WTC11 (cell line): ENCODE measurements around the gene KIF21A. TPM values are rescaled to one million over a fixed set of nuclear protein-coding genes. Genes with fewer than 3 reads are reported as not detected.
"Not testable (repeated sequence)": the region's sequence is repeated elsewhere in the genome, so short reads cannot be mapped to it uniquely, and the experiment has no call there.

ENCODE experiments used
- ATAC-seq: fragments of 200-7000 bp; cut with Tn5 transposase; 2 replicates; pipeline ENCODE4 v1.10.0; 2021; ENCODE audit warnings: mild to moderate bottlenecking, moderate library complexity
- CTCF ChIA-PET: fragments of 300-600 bp; sonication (Branson Sonifier 250); formaldehyde crosslinking; loops from one replicate; lab custom pipeline; 2021; ENCODE audit warnings: antibody characterized with exemption; lab: Charles Lee
- POLR2A ChIA-PET: fragments of 350-600 bp; sonication (Branson Sonifier 250); formaldehyde crosslinking; loops from one replicate; lab custom pipeline; 2021; ENCODE audit warnings: antibody characterized with exemption; lab: Charles Lee
- DNase-seq: peaks from one replicate; pipeline ENCODE4 v3.0.0; 2021; ENCODE audit warnings: low spot score
- H3K27ac Mint-ChIP-seq: 2 replicates; pipeline ENCODE4 v1.8.0; 2021; ENCODE audit warnings: mixed read lengths
- H3K27me3 Mint-ChIP-seq: 2 replicates; pipeline ENCODE4 v1.8.0; 2021; ENCODE audit warnings: low read depth, mild to moderate bottlenecking, moderate library complexity, mixed read lengths
- H3K36me3 Mint-ChIP-seq: 2 replicates; pipeline ENCODE4 v1.8.0; 2021; ENCODE audit warnings: mixed read lengths
- H3K4me1 Mint-ChIP-seq: 2 replicates; pipeline ENCODE4 v1.8.0; 2022; ENCODE audit warnings: mixed read lengths
- H3K4me3 Mint-ChIP-seq: 2 replicates; pipeline ENCODE4 v1.8.0; 2021; ENCODE audit warnings: mild to moderate bottlenecking, moderate library complexity, mixed read lengths
- H3K9me3 Mint-ChIP-seq: 2 replicates; pipeline ENCODE4 v1.8.0; 2021; ENCODE audit warnings: mixed read lengths
- AFF4 ChIP-seq: sonication (generic); formaldehyde crosslinking; IDR thresholded peaks from 2 replicates; pipeline ENCODE4 v1.8.1; 2023; ENCODE audit warnings: mild to moderate bottlenecking, missing genetic modification reagents, borderline replicate concordance
- CTCF ChIP-seq: fragments of 200-600 bp; IDR thresholded peaks from 2 replicates; pipeline ENCODE4 v1.8.0; 2022; ENCODE audit warnings: antibody characterized with exemption
- ELF4 ChIP-seq: sonication (generic); formaldehyde crosslinking; IDR thresholded peaks from 2 replicates; pipeline ENCODE4 v1.8.1; 2022; ENCODE audit warnings: low read depth, mild to moderate bottlenecking, moderate library complexity, missing genetic modification reagents
- FOXK1 ChIP-seq: sonication (generic); formaldehyde crosslinking; IDR thresholded peaks from 2 replicates; pipeline ENCODE4 v1.8.0; 2022; ENCODE audit warnings: mild to moderate bottlenecking, moderate library complexity, missing genetic modification reagents
- FOXP1 ChIP-seq: sonication (generic); formaldehyde crosslinking; IDR thresholded peaks from 2 replicates; pipeline ENCODE4 v1.8.0; 2022; ENCODE audit warnings: missing genetic modification reagents, mild to moderate bottlenecking, moderate library complexity, borderline replicate concordance
- GTF2I ChIP-seq: fragments of 250-450 bp; sonication (Bioruptor Pico); conservative IDR thresholded peaks from 2 replicates; pipeline ENCODE4 v1.4.0; 2021; ENCODE audit warnings: mild to moderate bottlenecking
- MAX ChIP-seq: sonication (generic); formaldehyde crosslinking; IDR thresholded peaks from 2 replicates; pipeline ENCODE4 v1.8.0; 2022; ENCODE audit warnings: mild to moderate bottlenecking, missing genetic modification reagents
- MXD4 ChIP-seq: fragments of 250-450 bp; sonication (Bioruptor Pico); IDR thresholded peaks from 2 replicates; pipeline ENCODE4 v1.8.0; 2021; ENCODE audit warnings: mild to moderate bottlenecking, moderate library complexity, borderline replicate concordance
- MYBL2 ChIP-seq: sonication (generic); formaldehyde crosslinking; IDR thresholded peaks from 2 replicates; pipeline ENCODE4 v1.8.1; 2023; ENCODE audit warnings: mild to moderate bottlenecking, moderate library complexity, missing genetic modification reagents
- NFATC4 ChIP-seq: fragments of 250-450 bp; sonication (Bioruptor Pico); IDR thresholded peaks from 2 replicates; pipeline ENCODE4 v1.9.0; 2021; ENCODE audit warnings: mild to moderate bottlenecking
- PREB ChIP-seq: sonication (generic); formaldehyde crosslinking; IDR thresholded peaks from 2 replicates; pipeline ENCODE4 v1.8.1; 2022; ENCODE audit warnings: mild to moderate bottlenecking, missing genetic modification reagents, moderate library complexity, borderline replicate concordance
- RELA ChIP-seq: sonication (generic); formaldehyde crosslinking; IDR thresholded peaks from 2 replicates; pipeline ENCODE4 v1.8.1; 2022; ENCODE audit warnings: missing genetic modification reagents, mild to moderate bottlenecking, borderline replicate concordance
- SMAD3 ChIP-seq: sonication (generic); formaldehyde crosslinking; IDR thresholded peaks from 2 replicates; pipeline ENCODE4 v1.8.0; 2022; ENCODE audit warnings: missing genetic modification reagents, mild to moderate bottlenecking, borderline replicate concordance
- TEAD1 ChIP-seq: sonication (generic); formaldehyde crosslinking; IDR thresholded peaks from 2 replicates; pipeline ENCODE4 v1.8.0; 2022; ENCODE audit warnings: mild to moderate bottlenecking, missing genetic modification reagents
- ZNF532 ChIP-seq: fragments of 250-450 bp; sonication (Bioruptor Pico); IDR thresholded peaks from 2 replicates; pipeline ENCODE4 v1.9.0; 2021; ENCODE audit warnings: mild to moderate bottlenecking, borderline replicate concordance
- ZNF671 ChIP-seq: fragments of 250-450 bp; sonication (Bioruptor Pico); IDR thresholded peaks from 2 replicates; pipeline ENCODE4 v1.8.0; 2021; ENCODE audit warnings: mild to moderate bottlenecking
- ZSCAN18 ChIP-seq: fragments of 250-450 bp; sonication (Bioruptor Pico); IDR thresholded peaks from 2 replicates; pipeline ENCODE4 v2.1.2; 2022; ENCODE audit warnings: mild to moderate bottlenecking, moderate library complexity
- total RNA-seq: library from RNA; stranded (reverse); gene quantifications from 3 replicates; pipeline ENCODE4 v1.2.3, GENCODE V29; 2021

The KIF21A gene
- total RNA-seq, 1 experiment from 2014 or later, result 34.7 TPM

GRCh38 chr12:39296496-39296895, 146.4 kb downstream of the KIF21A start:
- H3K4me1 Mint-ChIP-seq, result 0 out of 2 replicates have a peak, but pooled peaks cover 3% of the 10 kb centered on the region
- peaks cover 10% of the 10 kb centered on the region for H3K36me3 Mint-ChIP-seq
- H3K27ac Mint-ChIP-seq, result no peak overlapping the region
- CTCF ChIA-PET, result interaction anchor here (0.8 kb wide), 1 partner anchor 174 kb away, joined by 3 read pairs; no protein-coding TSS in a partner anchor
- no peak for DNase-seq
- peaks cover 9% of the 10 kb centered on the region for H3K9me3 Mint-ChIP-seq
- H3K4me3 Mint-ChIP-seq, result no peak overlapping the region
- TF ChIP-seq ZNF532 (CRISPR knock-in tag) (no peak), RELA (no peak), ZNF671 (no peak), SMAD3 (CRISPR knock-in tag) (no peak), FOXP1 (CRISPR knock-in tag) (no peak), PREB (CRISPR knock-in tag) (no peak), MAX (CRISPR knock-in tag) (no peak), AFF4 (CRISPR knock-in tag) (no peak), ZSCAN18 (CRISPR knock-in tag) (no peak)
- POLR2A ChIA-PET, result no interaction called here
- H3K27me3 Mint-ChIP-seq, result no peaks in the 10 kb centered on the region
- no peak for ATAC-seq

GRCh38 chr12:39295593-39295992, 147.3 kb downstream of the KIF21A start:
- H3K27ac Mint-ChIP-seq, H3K27me3 Mint-ChIP-seq, DNase-seq, H3K4me3 Mint-ChIP-seq, H3K4me1 Mint-ChIP-seq, POLR2A ChIA-PET, ATAC-seq, H3K9me3 Mint-ChIP-seq: not testable (repeated sequence)
- peaks cover 10% of the 10 kb centered on the region for H3K36me3 Mint-ChIP-seq
- CTCF ChIA-PET, result interaction anchor here (0.8 kb wide), 1 partner anchor 173 kb away, joined by 3 read pairs; no protein-coding TSS in a partner anchor

GRCh38 chr12:39294715-39295114, 148.2 kb downstream of the KIF21A start:
- ATAC-seq (no peak; the same call in 1 of the 2 replicates), DNase-seq (no peak)
- CTCF ChIA-PET, result interaction anchor here (1.2 kb wide), 1 partner anchor 21 kb away, joined by 4 read pairs; no protein-coding TSS in a partner anchor
- POLR2A ChIA-PET, result no interaction called here
- Mint-ChIP-seq H3K36me3 (peaks cover 10% of the 10 kb centered on the region), H3K4me3 (no peak overlapping the region), H3K4me1 (0 out of 2 replicates have a peak, but pooled peaks cover 3% of the 10 kb centered on the region), H3K9me3 (peaks cover 9% of the 10 kb centered on the region), H3K27me3 (no peaks in the 10 kb centered on the region), H3K27ac (peak overlapping the region; percentile 41; the same call in 1 of the 2 replicates)
- TF ChIP-seq MYBL2 (CRISPR knock-in tag), result no peak
- no peak for TF ChIP-seq ZSCAN18 (CRISPR knock-in tag)
- no peak for TF ChIP-seq NFATC4 (CRISPR knock-in tag)
- TF ChIP-seq MXD4 (CRISPR knock-in tag), result no peak
- TF ChIP-seq ELF4 (CRISPR knock-in tag), result no peak
- TF ChIP-seq RELA, result no peak
- no peak for TF ChIP-seq CTCF
- TF ChIP-seq GTF2I, result no peak
- no peak for TF ChIP-seq TEAD1 (CRISPR knock-in tag)
- TF ChIP-seq FOXK1 (CRISPR knock-in tag), result no peak
